Measurements from ENCODE around the gene RBM43. TPM values are rescaled to one million over a fixed set of nuclear protein-coding genes. Genes with fewer than 3 reads are reported as not detected.

Gene RBM43
- total RNA-seq, 4 donors from 2014 or later = 2.3 to 8.3 (median 4.7) TPM

GRCh38 chr2:151267537-151267936, 5.9 kb upstream of the RBM43 start:
- Histone ChIP-seq H3K4me3 (no peak overlapping the region), H3K36me3 (peaks cover 0 to 27% (median 0%) of the 10 kb centered on the region in 3 donors), H3K27me3 (no peaks in the 10 kb centered on the region), H3K27ac (no peak overlapping the region), H3K4me1 (no peaks in the 10 kb centered on the region), H3K9me3 (no peaks in the 10 kb centered on the region)
- DNase-seq = no peak
- TF ChIP-seq POLR2A (IDR thresholded peaks at IDR 0.05) = no peak
- no peak for TF ChIP-seq CTCF (IDR thresholded peaks at IDR 0.05)

GRCh38 chr2:151265991-151266390, 4.3 kb upstream of the RBM43 start:
- no peaks in the 10 kb centered on the region for H3K4me1 ChIP-seq
- H3K27me3 ChIP-seq = no peaks in the 10 kb centered on the region
- H3K4me3 ChIP-seq = no peak overlapping the region
- H3K27ac ChIP-seq = no peak overlapping the region
- TF ChIP-seq CTCF (IDR thresholded peaks at IDR 0.05) (no peak), POLR2A (IDR thresholded peaks at IDR 0.05) (no peak)
- DNase-seq = no peak
- no peaks in the 10 kb centered on the region for H3K9me3 ChIP-seq
- H3K36me3 ChIP-seq = peaks cover 0 to 13% (median 0%) of the 10 kb centered on the region in 3 donors

GRCh38 chr2:151264157-151264825, 2.6 kb upstream of the RBM43 start:
- Histone ChIP-seq H3K36me3 (no peaks in the 10 kb centered on the region), H3K9me3 (no peaks in the 10 kb centered on the region), H3K27me3 (no peaks in the 10 kb centered on the region), H3K27ac (no peak overlapping the region), H3K4me3 (no peak overlapping the region), H3K4me1 (no peaks in the 10 kb centered on the region)
- TF ChIP-seq CTCF (IDR thresholded peaks at IDR 0.05) (no peak), POLR2A (IDR thresholded peaks at IDR 0.05) (no peak)
- no peak for DNase-seq

GRCh38 chr2:151262629-151263028, 966 bp upstream of the RBM43 start:
- TF ChIP-seq CTCF (IDR thresholded peaks at IDR 0.05) (no peak), POLR2A (IDR thresholded peaks at IDR 0.05) (no peak)
- no peak overlapping the region for H3K4me3 ChIP-seq
- no peaks in the 10 kb centered on the region for H3K4me1 ChIP-seq
- no peaks in the 10 kb centered on the region for H3K9me3 ChIP-seq
- H3K36me3 ChIP-seq = no peaks in the 10 kb centered on the region
- no peak for DNase-seq
- H3K27ac ChIP-seq = no peak overlapping the region
- no peaks in the 10 kb centered on the region for H3K27me3 ChIP-seq

- no peak for DNase-seq
- no peaks in the 10 kb centered on the region for H3K9me3 ChIP-seq
- no peaks in the 10 kb centered on the region for H3K27me3 ChIP-seq
- no peak for TF ChIP-seq POLR2A (IDR thresholded peaks at IDR 0.05)
- no peak for TF ChIP-seq CTCF (IDR thresholded peaks at IDR 0.05)
- H3K27ac ChIP-seq = peak overlapping the region; percentile 89 to 98 (median 92)
- H3K36me3 ChIP-seq = no peaks in the 10 kb centered on the region
- no peaks in the 10 kb centered on the region for H3K4me1 ChIP-seq
- peak overlapping the region; percentile 84 to 96 (median 89) for H3K4me3 ChIP-seq
Measured at GRCh38 chr2:151261977-151262291, 271 bp upstream of the RBM43 start.
